SU-DHL-6 (cell line): ENCODE results near the gene XYLT2.

ENCODE experiments used
- CTCF ChIP-seq: fragments of 200-600 bp; sonication (generic); IDR thresholded peaks from one replicate; pipeline ENCODE4 v1.5.1; 2017; ENCODE audit warnings: antibody characterized with exemption, mild to moderate bottlenecking, low read length, moderate library complexity; ENCODE audit not compliant: insufficient read depth, poor library complexity, severe bottlenecking
- EZH2phosphoT487 ChIP-seq: fragments of 200-600 bp; sonication (generic), shearing (Covaris generic); conservative IDR thresholded peaks from 2 replicates; pipeline ENCODE4 v1.6.1; 2018; ENCODE audit warnings: mild to moderate bottlenecking, antibody characterized with exemption, low read length, moderate library complexity, mixed read lengths

GRCh38 chr17:50312308-50312707 is 33.6 kb upstream of the XYLT2 start:
- no peak for TF ChIP-seq CTCF
- no peak for TF ChIP-seq EZH2phosphoT487
